PC-3 (cell line): ENCODE results near the gene PSMD2. TPM values are rescaled to one million over a fixed set of nuclear protein-coding genes. Genes with fewer than 3 reads are reported as not detected.

Experiments
- ATAC-seq: fragments of 200-7000 bp; cut with Tn5 transposase; 2 replicates; pipeline ENCODE4 v1.9.1; 2020; ENCODE audit warnings: mild to moderate bottlenecking, moderate library complexity
- BruUV-seq: library from RNA; stranded (reverse); fragments of 400-500 nt; replicated peaks from 2 replicates; lab custom pipeline; 2021; lab: Mats Ljungman, UMichigan
- CTCF ChIA-PET: fragments of 300-600 bp; sonication (Branson Sonifier 250); formaldehyde crosslinking; loops from one replicate; lab custom pipeline; 2022; ENCODE audit warnings: antibody characterized with exemption; lab: Charles Lee
- POLR2A ChIA-PET: fragments of 300-600 bp; sonication (Branson Sonifier 250); formaldehyde crosslinking; loops from one replicate; lab custom pipeline; 2022; ENCODE audit warnings: antibody characterized with exemption; ENCODE audit not compliant: unreplicated experiment; lab: Charles Lee
- DNase-seq: peaks from one replicate; pipeline ENCODE4 v3.0.0-alpha.2; 2015
- H2AFZ ChIP-seq: fragments of 300-600 bp; sonication (generic); 2 replicates; pipeline ENCODE4 v1.6.0; 2016; ENCODE audit warnings: antibody characterized with exemption, low read length
- H3F3A ChIP-seq: fragments of 300-600 bp; sonication (generic); one replicate; pipeline ENCODE4 v1.6.0; 2017; ENCODE audit warnings: antibody characterized with exemption, low read length, control low read depth, mild to moderate bottlenecking; ENCODE audit not compliant: unreplicated experiment
- H3K27ac ChIP-seq: fragments of 300-600 bp; sonication (generic); 2 replicates; pipeline ENCODE4 v1.5.1; 2016; ENCODE audit warnings: mild to moderate bottlenecking, low read length
- H3K27me3 ChIP-seq: fragments of 300-600 bp; sonication (generic); 2 replicates; pipeline ENCODE4 v1.6.1; 2016; ENCODE audit warnings: low read length, mixed read lengths
- H3K36me3 ChIP-seq: fragments of 300-600 bp; sonication (generic); 2 replicates; pipeline ENCODE4 v1.6.1; 2016; ENCODE audit warnings: low read depth, mixed run types, low read length, mixed read lengths
- H3K4me1 ChIP-seq: fragments of 300-600 bp; sonication (generic); 2 replicates; pipeline ENCODE4 v1.5.1; 2016; ENCODE audit warnings: low read length; ENCODE audit not compliant: insufficient read depth
- H3K4me2 ChIP-seq: fragments of 300-600 bp; sonication (generic); 2 replicates; pipeline ENCODE4 v1.6.0; 2016; ENCODE audit warnings: low read length
- H3K4me3 ChIP-seq: fragments of 300-600 bp; sonication (generic); 2 replicates; pipeline ENCODE4 v1.5.1; 2016; ENCODE audit warnings: mild to moderate bottlenecking, low read length, mixed read lengths
- H3K79me2 ChIP-seq: fragments of 300-600 bp; sonication (generic); 2 replicates; pipeline ENCODE4 v1.6.1; 2017; ENCODE audit warnings: low read length, mixed read lengths
- H3K9ac ChIP-seq: fragments of 300-600 bp; sonication (generic); 2 replicates; pipeline ENCODE4 v1.6.0; 2016; ENCODE audit warnings: mild to moderate bottlenecking, low read length
- H3K9me2 ChIP-seq: fragments of 300-600 bp; sonication (generic); replicated peaks from 2 replicates; pipeline ENCODE4 v1.6.1; 2016; ENCODE audit warnings: mixed run types, low read length, mixed read lengths
- H3K9me3 ChIP-seq: fragments of 300-600 bp; sonication (generic); 2 replicates; pipeline ENCODE4 v1.6.1; 2016; ENCODE audit warnings: low read length, mixed read lengths
- H4K20me1 ChIP-seq: fragments of 300-600 bp; sonication (generic); 2 replicates; pipeline ENCODE4 v1.6.1; 2016; ENCODE audit warnings: low read length, mixed read lengths
- EZH2 ChIP-seq: fragments of 300-600 bp; sonication (generic); IDR thresholded peaks from one replicate; pipeline ENCODE4 v1.6.1; 2017; ENCODE audit warnings: antibody characterized with exemption, mild to moderate bottlenecking, low read length; ENCODE audit not compliant: unreplicated experiment
- EZH2phosphoT487 ChIP-seq: fragments of 300-600 bp; sonication (generic); IDR thresholded peaks from 2 replicates; pipeline ENCODE4 v1.6.1; 2018; ENCODE audit warnings: mild to moderate bottlenecking, antibody characterized with exemption, low read length, borderline replicate concordance
- intact Hi-C: fragments of 100-400 bp; cut with micrococcal nuclease; formaldehyde crosslinking; loops from 2 replicates; pipeline ENCODE4 v1.9.0; 2023
- total RNA-seq: library from RNA; depleted of rRNA; stranded (reverse); fragments of >200 nt; gene quantifications from 2 replicates; pipeline ENCODE4 v1.2.3, GENCODE V29; 2014
- TF ChIP-seq, protein P1 (sequence below): fragments of 300-600 bp; sonication (generic); conservative IDR thresholded peaks from 2 replicates; pipeline ENCODE4 v1.5.1; 2017; ENCODE audit warnings: antibody characterized with exemption, low read depth, mild to moderate bottlenecking, low read length

PSMD2 gene
- total RNA-seq, 1 experiment from 2014 or later, result 1,057 TPM

DNA sequence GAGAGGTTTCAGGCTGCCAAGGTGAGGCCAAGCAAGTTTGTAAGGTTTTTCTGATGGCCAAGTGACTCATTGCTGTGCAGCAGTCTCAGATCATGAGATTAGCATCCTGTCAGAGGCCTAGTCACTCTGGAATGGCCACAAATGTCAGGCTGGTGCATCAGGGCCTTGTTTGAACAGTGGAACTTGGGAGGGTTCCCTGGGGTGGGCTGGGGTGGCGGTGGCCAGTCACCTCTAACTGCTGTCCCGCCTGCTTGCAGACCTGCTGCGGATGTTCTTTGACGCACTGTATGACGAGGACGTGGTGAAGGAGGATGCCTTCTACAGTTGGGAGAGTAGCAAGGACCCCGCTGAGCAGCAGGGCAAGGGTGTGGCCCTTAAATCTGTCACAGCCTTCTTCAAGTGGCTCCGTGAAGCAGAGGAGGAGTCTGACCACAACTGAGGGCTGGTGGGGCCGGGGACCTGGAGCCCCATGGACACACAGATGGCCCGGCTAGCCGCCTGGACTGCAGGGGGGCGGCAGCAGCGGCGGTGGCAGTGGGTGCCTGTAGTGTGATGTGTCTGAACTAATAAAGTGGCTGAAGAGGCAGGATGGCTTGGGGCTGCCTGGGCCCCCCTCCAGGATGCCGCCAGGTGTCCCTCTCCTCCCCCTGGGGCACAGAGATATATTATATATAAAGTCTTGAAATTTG, 35.6 kb downstream of the PSMD2 start:
- Histone ChIP-seq H3K4me3 (no peak overlapping the region), H3K9me3 (no peaks in the 10 kb centered on the region), H3K79me2 (peaks cover 34% of the 10 kb centered on the region), H3F3A (peaks cover 28% of the 10 kb centered on the region), H2AFZ (no peak overlapping the region), H3K36me3 (peaks cover 39% of the 10 kb centered on the region), H3K27ac (peak overlapping the region; percentile 95), H3K9me2 (no peaks in the 10 kb centered on the region), H3K9ac (peak overlapping the region; percentile 89), H3K27me3 (no peaks in the 10 kb centered on the region), H3K4me1 (peaks cover 63% of the 10 kb centered on the region), H4K20me1 (no peaks in the 10 kb centered on the region), H3K4me2 (peak overlapping the region; percentile 98)
- CTCF ChIA-PET, result no interaction called here
- TF ChIP-seq EZH2phosphoT487, result no peak
- TF ChIP-seq, protein P1, sequence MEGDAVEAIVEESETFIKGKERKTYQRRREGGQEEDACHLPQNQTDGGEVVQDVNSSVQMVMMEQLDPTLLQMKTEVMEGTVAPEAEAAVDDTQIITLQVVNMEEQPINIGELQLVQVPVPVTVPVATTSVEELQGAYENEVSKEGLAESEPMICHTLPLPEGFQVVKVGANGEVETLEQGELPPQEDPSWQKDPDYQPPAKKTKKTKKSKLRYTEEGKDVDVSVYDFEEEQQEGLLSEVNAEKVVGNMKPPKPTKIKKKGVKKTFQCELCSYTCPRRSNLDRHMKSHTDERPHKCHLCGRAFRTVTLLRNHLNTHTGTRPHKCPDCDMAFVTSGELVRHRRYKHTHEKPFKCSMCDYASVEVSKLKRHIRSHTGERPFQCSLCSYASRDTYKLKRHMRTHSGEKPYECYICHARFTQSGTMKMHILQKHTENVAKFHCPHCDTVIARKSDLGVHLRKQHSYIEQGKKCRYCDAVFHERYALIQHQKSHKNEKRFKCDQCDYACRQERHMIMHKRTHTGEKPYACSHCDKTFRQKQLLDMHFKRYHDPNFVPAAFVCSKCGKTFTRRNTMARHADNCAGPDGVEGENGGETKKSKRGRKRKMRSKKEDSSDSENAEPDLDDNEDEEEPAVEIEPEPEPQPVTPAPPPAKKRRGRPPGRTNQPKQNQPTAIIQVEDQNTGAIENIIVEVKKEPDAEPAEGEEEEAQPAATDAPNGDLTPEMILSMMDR, result no peak
- TF ChIP-seq EZH2, result no peak
- DNase-seq, result peak; percentile 95
- POLR2A ChIA-PET, result no interaction called here
- intact Hi-C loops, result loop anchor here (2.0 kb wide), 1 partner anchor 20 kb away; the partner anchor contains the start of gene EIF4G1
- ATAC-seq, result peak; percentile 67
- TSS peak; percentile 9 for BruUV-seq

DNA sequence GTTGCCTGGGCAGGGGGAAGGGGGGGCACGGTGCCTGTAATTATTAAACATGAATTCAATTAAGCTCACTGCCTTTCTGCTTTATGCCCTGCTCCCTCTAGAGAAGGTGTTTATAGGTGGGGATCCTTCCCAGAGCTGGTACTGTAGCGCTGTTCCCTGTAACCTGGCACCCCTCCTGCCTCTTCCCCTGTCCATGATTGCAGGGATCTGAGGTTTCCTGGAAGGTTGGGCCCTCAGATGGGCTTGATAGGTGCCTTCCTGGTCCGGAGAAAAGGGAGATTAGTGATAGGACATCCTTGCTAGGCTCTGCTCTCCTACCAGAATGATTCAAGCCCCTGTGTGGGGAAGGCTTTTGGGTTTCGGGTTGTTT, 36.2 kb downstream of the PSMD2 start:
- DNase-seq, result no peak
- CTCF ChIA-PET, result no interaction called here
- Histone ChIP-seq H3K27me3 (no peaks in the 10 kb centered on the region), H3K79me2 (peaks cover 34% of the 10 kb centered on the region), H3K4me3 (peak overlapping the region; percentile 71; the same call in 1 of the 2 replicates), H4K20me1 (no peaks in the 10 kb centered on the region), H3K36me3 (peaks cover 36% of the 10 kb centered on the region), H3K4me1 (peaks cover 63% of the 10 kb centered on the region), H2AFZ (no peak overlapping the region), H3F3A (peaks cover 28% of the 10 kb centered on the region), H3K9ac (peak overlapping the region; percentile 89), H3K4me2 (peak overlapping the region; percentile 98), H3K27ac (peak overlapping the region; percentile 95), H3K9me3 (no peaks in the 10 kb centered on the region), H3K9me2 (no peaks in the 10 kb centered on the region)
- intact Hi-C loops, result loop anchor here (2.0 kb wide), 1 partner anchor 20 kb away; the partner anchor contains the start of gene EIF4G1
- no TSS peak for BruUV-seq
- POLR2A ChIA-PET, result no interaction called here
- no peak for ATAC-seq
- no peak for TF ChIP-seq EZH2phosphoT487
- TF ChIP-seq EZH2, result no peak
- TF ChIP-seq, protein P1, result no peak
